DOHH2 (cell line): ENCODE results near the gene IFT122.

ENCODE experiments used
- CTCF ChIP-seq: fragments of 200-600 bp; sonication (generic); IDR thresholded peaks from one replicate; pipeline ENCODE4 v1.5.1; 2014; ENCODE audit warnings: antibody characterized with exemption, mild to moderate bottlenecking, low read depth, low read length; ENCODE audit not compliant: poor library complexity, severe bottlenecking
- EZH2phosphoT487 ChIP-seq: fragments of 200-600 bp; sonication (generic); IDR thresholded peaks from 2 replicates; pipeline ENCODE4 v1.6.1; 2017; ENCODE audit warnings: borderline replicate concordance, mild to moderate bottlenecking, antibody characterized with exemption, low read length, moderate library complexity, mixed read lengths

GRCh38 chr3:129547241-129547640, 107.2 kb downstream of the IFT122 start:
- TF ChIP-seq CTCF (no peak), EZH2phosphoT487 (no peak)
